ENCODE data around the gene SNX10.
"Not testable (repeated sequence)": the region's sequence is repeated elsewhere in the genome, so short reads cannot be mapped to it uniquely, and the experiment has no call there.

The SNX10 gene

GRCh38 chr7:26280723-26281122, 10.9 kb upstream of the SNX10 start:
- Histone ChIP-seq H3K9me3 (ENCODE audit: insufficient read depth, low read depth, low read length) (no peaks in the 10 kb centered on the region), H3K27ac (ENCODE audit: low read length) (no peak overlapping the region), H3K27me3 (ENCODE audit: insufficient read depth, low read length) (no peaks in the 10 kb centered on the region), H3K4me1 (ENCODE audit: insufficient read depth, low read length) (no peaks in the 10 kb centered on the region), H3K4me3 (ENCODE audit: low read length) (no peak overlapping the region), H3K36me3 (ENCODE audit: insufficient read depth, low read depth, low read length) (no peaks in the 10 kb centered on the region), H3K9ac (ENCODE audit: low read depth, low read length) (no peak overlapping the region)

- Histone ChIP-seq H3K36me3 (ENCODE audit: insufficient read depth, low read depth, low read length) (no peaks in the 10 kb centered on the region), H3K27ac (ENCODE audit: low read length) (no peak overlapping the region), H3K27me3 (ENCODE audit: insufficient read depth, low read length) (no peaks in the 10 kb centered on the region), H3K9me3 (ENCODE audit: insufficient read depth, low read depth, low read length) (no peaks in the 10 kb centered on the region), H3K4me1 (ENCODE audit: insufficient read depth, low read length) (no peaks in the 10 kb centered on the region), H3K9ac (ENCODE audit: low read depth, low read length) (no peak overlapping the region), H3K4me3 (ENCODE audit: low read length) (no peak overlapping the region)
These were observed 7.2 kb upstream of the SNX10 start for GRCh38 chr7:26284477-26284876.

- H3K36me3 ChIP-seq (ENCODE audit: insufficient read depth, low read depth, low read length), result no peaks in the 10 kb centered on the region
- no peaks in the 10 kb centered on the region for H3K4me1 ChIP-seq (ENCODE audit: insufficient read depth, low read length)
- no peak overlapping the region for H3K9ac ChIP-seq (ENCODE audit: low read depth, low read length)
- H3K27me3 ChIP-seq (ENCODE audit: insufficient read depth, low read length), result no peaks in the 10 kb centered on the region
- H3K4me3 ChIP-seq (ENCODE audit: low read length), result no peak overlapping the region
- no peak overlapping the region for H3K27ac ChIP-seq (ENCODE audit: low read length)
- no peaks in the 10 kb centered on the region for H3K9me3 ChIP-seq (ENCODE audit: insufficient read depth, low read depth, low read length)
These were observed 6.5 kb upstream of the SNX10 start for GRCh38 chr7:26284995-26285632.

DNA sequence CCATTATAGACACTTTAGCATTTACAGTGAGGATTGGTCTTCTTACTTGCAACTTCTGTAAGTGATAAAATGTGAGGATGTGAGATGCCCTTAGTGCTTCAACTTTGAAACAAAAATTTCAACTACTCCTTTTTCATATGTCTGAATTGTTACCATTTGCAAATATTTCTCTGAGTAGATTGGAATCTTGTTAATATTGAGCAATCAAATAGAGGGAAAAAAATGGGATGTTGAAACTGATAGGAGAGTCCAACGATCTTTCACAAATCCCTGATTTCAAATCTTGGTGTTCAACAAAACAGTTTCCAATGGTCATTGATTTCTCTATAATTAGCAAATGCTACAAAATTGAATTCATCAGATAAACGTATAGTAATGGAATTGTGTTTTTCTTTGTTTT, 5.5 kb upstream of the SNX10 start:
- Histone ChIP-seq H3K4me3 (ENCODE audit: low read length) (no peak overlapping the region), H3K27me3 (ENCODE audit: insufficient read depth, low read length) (no peaks in the 10 kb centered on the region), H3K36me3 (ENCODE audit: insufficient read depth, low read depth, low read length) (no peaks in the 10 kb centered on the region), H3K9me3 (ENCODE audit: insufficient read depth, low read depth, low read length) (no peaks in the 10 kb centered on the region), H3K9ac (ENCODE audit: low read depth, low read length) (no peak overlapping the region), H3K4me1 (ENCODE audit: insufficient read depth, low read length) (no peaks in the 10 kb centered on the region), H3K27ac (ENCODE audit: low read length) (no peak overlapping the region)

DNA sequence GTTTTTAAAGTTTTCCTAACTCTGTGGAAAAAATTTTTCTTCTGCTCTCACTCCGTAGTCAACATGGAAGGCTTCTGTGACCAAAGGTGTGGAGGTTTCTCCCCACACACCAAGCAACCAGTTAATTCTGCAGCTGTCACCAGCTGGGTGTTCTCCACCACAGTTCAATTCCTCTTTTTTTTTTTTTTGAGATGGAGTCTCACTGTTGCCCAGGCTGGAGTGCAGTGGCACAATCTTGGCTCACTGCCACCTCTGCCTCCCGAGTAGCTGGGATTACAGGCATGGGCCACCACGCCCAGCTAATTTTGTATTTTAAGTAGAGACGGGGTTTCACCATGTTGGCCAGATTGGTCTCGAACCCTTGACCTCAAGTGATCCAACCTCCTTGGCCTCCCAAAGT, 3.5 kb upstream of the SNX10 start:
- H3K27me3 ChIP-seq (ENCODE audit: insufficient read depth, low read length); H3K4me1 ChIP-seq (ENCODE audit: insufficient read depth, low read length); H3K9ac ChIP-seq (ENCODE audit: low read depth, low read length); H3K27ac ChIP-seq (ENCODE audit: low read length); H3K4me3 ChIP-seq (ENCODE audit: low read length); H3K36me3 ChIP-seq (ENCODE audit: insufficient read depth, low read depth, low read length); H3K9me3 ChIP-seq (ENCODE audit: insufficient read depth, low read depth, low read length): not testable (repeated sequence)

GRCh38 chr7:26291251-26291650, 411 bp upstream of the SNX10 start:
- Histone ChIP-seq H3K36me3 (ENCODE audit: insufficient read depth, low read depth, low read length) (no peaks in the 10 kb centered on the region), H3K9ac (ENCODE audit: low read depth, low read length) (peak overlapping the region; percentile 34; the same call in 1 of the 2 replicates), H3K4me1 (ENCODE audit: insufficient read depth, low read length) (no peaks in the 10 kb centered on the region), H3K4me3 (ENCODE audit: low read length) (peak overlapping the region; percentile 69), H3K27me3 (ENCODE audit: insufficient read depth, low read length) (no peaks in the 10 kb centered on the region), H3K27ac (ENCODE audit: low read length) (no peak overlapping the region), H3K9me3 (ENCODE audit: insufficient read depth, low read depth, low read length) (no peaks in the 10 kb centered on the region)

DNA sequence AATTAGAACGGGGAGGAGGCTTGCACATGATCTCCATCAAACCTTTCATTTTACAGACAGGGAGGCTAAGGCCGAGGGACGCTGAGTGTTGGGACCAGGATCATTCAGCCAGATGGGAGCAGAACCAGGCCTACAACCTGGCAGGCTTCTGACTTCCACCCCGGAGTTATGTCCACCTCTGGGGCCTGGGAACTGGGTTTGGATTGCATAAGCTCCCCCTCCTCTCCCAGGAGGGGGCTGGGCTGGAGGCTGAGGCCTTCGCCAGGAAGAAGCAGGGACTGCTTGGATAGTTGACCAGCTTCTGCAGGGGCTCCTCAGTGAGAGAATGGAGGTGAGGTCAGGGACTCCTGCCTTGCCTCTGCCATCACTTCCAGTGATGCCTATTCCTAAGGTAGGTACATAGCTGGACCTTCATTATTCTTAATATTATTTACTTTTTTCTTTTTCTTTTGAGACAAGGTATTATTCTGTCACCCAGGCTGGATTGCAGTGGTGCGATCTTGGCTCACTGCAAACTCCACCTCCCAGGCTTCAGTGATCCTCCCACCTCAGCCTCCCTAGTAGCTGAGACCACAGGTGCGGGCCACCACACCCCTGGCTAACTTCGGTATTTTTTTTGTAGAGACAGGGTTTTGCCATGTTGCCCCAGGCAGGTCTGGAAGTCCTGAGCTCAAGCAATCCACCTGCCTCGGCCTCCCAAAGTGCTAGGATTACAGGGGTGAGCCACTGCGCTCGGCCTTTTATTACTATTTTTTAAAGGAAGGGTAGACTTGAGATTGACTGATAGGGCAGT, 1.3 kb downstream of the SNX10 start:
- H3K9me3 ChIP-seq (ENCODE audit: insufficient read depth, low read depth, low read length), result no peaks in the 10 kb centered on the region
- no peak overlapping the region for H3K9ac ChIP-seq (ENCODE audit: low read depth, low read length)
- peak overlapping the region; percentile 69; the same call in 1 of the 2 replicates for H3K4me3 ChIP-seq (ENCODE audit: low read length)
- H3K27ac ChIP-seq (ENCODE audit: low read length), result no peak overlapping the region
- H3K36me3 ChIP-seq (ENCODE audit: insufficient read depth, low read depth, low read length), result no peaks in the 10 kb centered on the region
- H3K27me3 ChIP-seq (ENCODE audit: insufficient read depth, low read length), result no peaks in the 10 kb centered on the region
- H3K4me1 ChIP-seq (ENCODE audit: insufficient read depth, low read length), result no peaks in the 10 kb centered on the region

GRCh38 chr7:26293569-26294308, 2.1 kb downstream of the SNX10 start:
- H3K9me3 ChIP-seq (ENCODE audit: insufficient read depth, low read depth, low read length), result no peaks in the 10 kb centered on the region
- H3K36me3 ChIP-seq (ENCODE audit: insufficient read depth, low read depth, low read length), result no peaks in the 10 kb centered on the region
- H3K4me1 ChIP-seq (ENCODE audit: insufficient read depth, low read length), result no peaks in the 10 kb centered on the region
- no peaks in the 10 kb centered on the region for H3K27me3 ChIP-seq (ENCODE audit: insufficient read depth, low read length)
- no peak overlapping the region for H3K4me3 ChIP-seq (ENCODE audit: low read length)
- no peak overlapping the region for H3K27ac ChIP-seq (ENCODE audit: low read length)
- H3K9ac ChIP-seq (ENCODE audit: low read depth, low read length), result no peak overlapping the region

- Histone ChIP-seq H3K27me3 (ENCODE audit: insufficient read depth, low read length) (no peaks in the 10 kb centered on the region), H3K36me3 (ENCODE audit: insufficient read depth, low read depth, low read length) (no peaks in the 10 kb centered on the region), H3K9me3 (ENCODE audit: insufficient read depth, low read depth, low read length) (no peaks in the 10 kb centered on the region), H3K27ac (ENCODE audit: low read length) (no peak overlapping the region), H3K4me1 (ENCODE audit: insufficient read depth, low read length) (no peaks in the 10 kb centered on the region), H3K9ac (ENCODE audit: low read depth, low read length) (no peak overlapping the region), H3K4me3 (ENCODE audit: low read length) (no peak overlapping the region)
These were observed 3.4 kb downstream of the SNX10 start for GRCh38 chr7:26295015-26295414.

DNA sequence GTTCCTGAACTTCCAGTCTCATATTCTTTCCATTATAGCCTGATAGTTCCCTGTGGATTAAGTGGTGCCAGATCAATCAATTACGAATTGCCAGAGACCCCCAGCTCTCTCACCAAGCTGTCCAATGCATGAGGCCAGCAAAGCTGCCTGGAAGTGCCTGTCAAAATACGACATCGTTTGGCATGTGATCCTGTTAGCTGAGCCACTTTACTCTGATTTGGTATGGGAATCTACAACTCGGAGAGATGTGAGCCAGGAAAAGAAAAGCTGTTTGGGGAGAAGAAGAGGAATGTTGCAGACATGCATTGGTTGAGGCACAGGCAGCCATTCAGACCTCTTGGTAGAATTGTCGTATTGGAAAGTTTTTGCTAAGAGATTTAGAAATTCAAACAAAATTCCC, 3.9 kb downstream of the SNX10 start:
- Histone ChIP-seq H3K27ac (ENCODE audit: low read length) (no peak overlapping the region), H3K9ac (ENCODE audit: low read depth, low read length) (no peak overlapping the region), H3K36me3 (ENCODE audit: insufficient read depth, low read depth, low read length) (no peaks in the 10 kb centered on the region), H3K4me3 (ENCODE audit: low read length) (no peak overlapping the region), H3K27me3 (ENCODE audit: insufficient read depth, low read length) (no peaks in the 10 kb centered on the region), H3K9me3 (ENCODE audit: insufficient read depth, low read depth, low read length) (no peaks in the 10 kb centered on the region), H3K4me1 (ENCODE audit: insufficient read depth, low read length) (no peaks in the 10 kb centered on the region)

- Histone ChIP-seq H3K27me3 (ENCODE audit: insufficient read depth, low read length) (no peaks in the 10 kb centered on the region), H3K9ac (ENCODE audit: low read depth, low read length) (no peak overlapping the region), H3K27ac (ENCODE audit: low read length) (no peak overlapping the region), H3K4me3 (ENCODE audit: low read length) (no peak overlapping the region), H3K4me1 (ENCODE audit: insufficient read depth, low read length) (peaks cover 12% of the 10 kb centered on the region; the same call in 1 of the 2 replicates), H3K9me3 (ENCODE audit: insufficient read depth, low read depth, low read length) (no peaks in the 10 kb centered on the region), H3K36me3 (ENCODE audit: insufficient read depth, low read depth, low read length) (no peaks in the 10 kb centered on the region)
These were observed 6.9 kb downstream of the SNX10 start for GRCh38 chr7:26298472-26299058.
